ENCODE results near the gene HSPD1.

HSPD1 gene

GRCh38 chr2:197499594-197500502 is at the start of gene HSPD1, which contains the start of gene HSPE1:
HSPD1 (minus strand) TSS chr2:197499840; CDS start chr2:197498848, 992 bp downstream.
HSPE1 (plus strand) TSS chr2:197500379; CDS start chr2:197500437, 58 bp downstream.
- peak; percentile 99 for DNase-seq (ENCODE audit: low read depth)

- no peak for DNase-seq (ENCODE audit: low read depth)
These were observed 48.9 kb upstream of the HSPD1 start for GRCh38 chr2:197548582-197548981.

- DNase-seq (ENCODE audit: low read depth) = no peak
These were observed 47.7 kb upstream of the HSPD1 start for GRCh38 chr2:197547163-197547900.

- DNase-seq (ENCODE audit: low read depth) = no peak
These were observed 43.6 kb upstream of the HSPD1 start for GRCh38 chr2:197543206-197543605.

GRCh38 chr2:197539734-197540133 is 40.1 kb upstream of the HSPD1 start:
- no peak for DNase-seq (ENCODE audit: low read depth)

GRCh38 chr2:197538412-197538811 is 38.8 kb upstream of the HSPD1 start:
- DNase-seq (ENCODE audit: low read depth) = peak; percentile 43

- no peak for DNase-seq (ENCODE audit: low read depth)
These were observed 17.5 kb upstream of the HSPD1 start for GRCh38 chr2:197517150-197517549.

GRCh38 chr2:197516393-197516761 is 16.7 kb upstream of the HSPD1 start:
- DNase-seq (ENCODE audit: low read depth) = peak; percentile 40

GRCh38 chr2:197515739-197516392 is 16.2 kb upstream of the HSPD1 start, which contains the start of gene MOB4:
MOB4 (plus strand) TSS chr2:197516066; CDS start chr2:197516087, 21 bp downstream.
- DNase-seq (ENCODE audit: low read depth) = peak; percentile 93

GRCh38 chr2:197515315-197515738 is 15.7 kb upstream of the HSPD1 start:
- peak; percentile 28 for DNase-seq (ENCODE audit: low read depth)

GRCh38 chr2:197514754-197515153 is 15.1 kb upstream of the HSPD1 start:
- DNase-seq (ENCODE audit: low read depth) = peak; percentile 11

GRCh38 chr2:197513915-197514314 is 14.3 kb upstream of the HSPD1 start:
- no peak for DNase-seq (ENCODE audit: low read depth)

GRCh38 chr2:197506658-197507057 is 7.0 kb upstream of the HSPD1 start:
- no peak for DNase-seq (ENCODE audit: low read depth)

- DNase-seq (ENCODE audit: low read depth) = no peak
These were observed 4.9 kb upstream of the HSPD1 start for GRCh38 chr2:197504512-197504911.

GRCh38 chr2:197504000-197504399 is 4.4 kb upstream of the HSPD1 start:
- DNase-seq (ENCODE audit: low read depth) = no peak

- DNase-seq (ENCODE audit: low read depth) = no peak
These were observed 3.0 kb upstream of the HSPD1 start for GRCh38 chr2:197502685-197503084.

GRCh38 chr2:197502201-197502600 is 2.6 kb upstream of the HSPD1 start:
- DNase-seq (ENCODE audit: low read depth) = no peak

GRCh38 chr2:197500503-197501131 is 977 bp upstream of the HSPD1 start:
- DNase-seq (ENCODE audit: low read depth) = peak; percentile 23

GRCh38 chr2:197498937-197499593 is 575 bp downstream of the HSPD1 start:
- DNase-seq (ENCODE audit: low read depth) = peak; percentile 71

- DNase-seq (ENCODE audit: low read depth) = peak; percentile 15
These were observed 1.3 kb downstream of the HSPD1 start for GRCh38 chr2:197498235-197498936.

- no peak for DNase-seq (ENCODE audit: low read depth)
These were observed 2.3 kb downstream of the HSPD1 start for GRCh38 chr2:197497326-197497725.

Data from iris pigment epithelial cell (primary cell).